ENCODE results near the gene COTL1.

DNA sequence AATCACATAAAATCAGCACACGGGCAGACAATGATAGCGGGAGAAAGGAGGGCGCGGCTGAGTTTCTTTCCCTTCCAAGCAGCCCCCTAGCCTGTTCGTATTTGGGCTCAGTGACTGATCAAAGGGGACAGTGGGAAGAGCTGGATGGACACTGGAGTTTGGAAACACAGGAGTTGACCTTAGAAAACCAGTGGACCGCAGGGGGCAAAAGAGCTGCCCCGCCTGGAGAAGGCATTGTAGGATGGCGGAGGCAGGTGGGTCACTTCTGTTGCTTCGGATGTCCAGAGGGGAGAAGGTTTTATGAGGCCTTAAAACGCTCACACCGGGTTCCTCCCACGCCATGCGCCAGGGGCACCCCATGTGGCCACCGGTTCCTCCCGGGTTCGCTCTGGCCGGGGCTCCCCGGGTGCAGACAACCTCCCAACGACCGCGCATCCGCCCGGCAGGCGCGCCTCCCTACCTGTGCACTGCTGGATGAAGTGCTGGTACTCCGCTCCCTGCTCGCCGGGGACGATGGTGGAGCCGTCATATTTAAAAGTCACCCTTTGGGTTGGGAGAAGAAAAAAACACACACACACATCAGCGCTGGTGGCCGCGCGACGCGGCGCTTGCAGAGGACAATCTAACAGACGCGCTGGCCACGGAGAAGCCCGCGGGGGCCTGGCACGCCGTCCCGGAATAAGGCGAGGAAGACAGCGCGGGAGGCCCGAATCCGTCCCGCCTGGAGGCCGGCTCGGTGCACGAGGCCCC lies 662 bp downstream of the COTL1 start:
- TF ChIP-seq, protein P1, sequence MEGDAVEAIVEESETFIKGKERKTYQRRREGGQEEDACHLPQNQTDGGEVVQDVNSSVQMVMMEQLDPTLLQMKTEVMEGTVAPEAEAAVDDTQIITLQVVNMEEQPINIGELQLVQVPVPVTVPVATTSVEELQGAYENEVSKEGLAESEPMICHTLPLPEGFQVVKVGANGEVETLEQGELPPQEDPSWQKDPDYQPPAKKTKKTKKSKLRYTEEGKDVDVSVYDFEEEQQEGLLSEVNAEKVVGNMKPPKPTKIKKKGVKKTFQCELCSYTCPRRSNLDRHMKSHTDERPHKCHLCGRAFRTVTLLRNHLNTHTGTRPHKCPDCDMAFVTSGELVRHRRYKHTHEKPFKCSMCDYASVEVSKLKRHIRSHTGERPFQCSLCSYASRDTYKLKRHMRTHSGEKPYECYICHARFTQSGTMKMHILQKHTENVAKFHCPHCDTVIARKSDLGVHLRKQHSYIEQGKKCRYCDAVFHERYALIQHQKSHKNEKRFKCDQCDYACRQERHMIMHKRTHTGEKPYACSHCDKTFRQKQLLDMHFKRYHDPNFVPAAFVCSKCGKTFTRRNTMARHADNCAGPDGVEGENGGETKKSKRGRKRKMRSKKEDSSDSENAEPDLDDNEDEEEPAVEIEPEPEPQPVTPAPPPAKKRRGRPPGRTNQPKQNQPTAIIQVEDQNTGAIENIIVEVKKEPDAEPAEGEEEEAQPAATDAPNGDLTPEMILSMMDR (IDR thresholded peaks at IDR 0.05), result no peak
- TF ChIP-seq POLR2AphosphoS5 (IDR thresholded peaks at IDR 0.05) (no peak), POLR2A (IDR thresholded peaks at IDR 0.05) (no peak), EP300 (IDR thresholded peaks at IDR 0.05) (no peak)
